Vagina (tissue), 2 donors: ENCODE data around the gene ARHGAP44.

ENCODE experiments used
- POLR2A ChIP-seq, 2 donors: fragments of 450-650 bp; IDR thresholded peaks; one replicate each; pipeline ENCODE4 v1.6.1; 2017; ENCODE audit warnings: antibody characterized with exemption in 2 of 2, mild to moderate bottlenecking in 2 of 2, moderate library complexity in 2 of 2
- POLR2AphosphoS5 ChIP-seq, 2 donors: sonication (generic); formaldehyde crosslinking; IDR thresholded peaks; one replicate each; pipeline ENCODE4 v1.9.0; 2017; ENCODE audit warnings: antibody characterized with exemption in 2 of 2, mild to moderate bottlenecking in 2 of 2, low read depth in 1 of 2; ENCODE audit not compliant: insufficient read depth in 1 of 2

GRCh38 chr17:12998461-12998860 lies 209.2 kb downstream of the ARHGAP44 start:
- TF ChIP-seq POLR2AphosphoS5 (IDR thresholded peaks at IDR 0.05; ENCODE audit: insufficient read depth in 1 of 2, low read depth in 1 of 2) (no peak), POLR2A (IDR thresholded peaks at IDR 0.05) (no peak)
